HepG2 (cell line): Measurements from ENCODE around the gene GSC2. TPM values are rescaled to one million over a fixed set of nuclear protein-coding genes. Genes with fewer than 3 reads are reported as not detected.

Experiments
- CREM ChIP-seq, 2 experiments: sonication (generic) in 1 of 2; formaldehyde crosslinking in 1 of 2; IDR thresholded peaks; 2 replicates each; pipeline versions ENCODE4 v1.4.0 to v1.6.1; 2016 to 2020; ENCODE audit warnings: antibody characterized with exemption in 1 of 2, mild to moderate bottlenecking in 1 of 2, missing genetic modification reagents in 1 of 2
- E2F1 ChIP-seq: sonication (generic); formaldehyde crosslinking; IDR thresholded peaks from 2 replicates; pipeline ENCODE4 v1.5.0; 2020; ENCODE audit warnings: missing genetic modification reagents
- FIP1L1 ChIP-seq: fragments of 200-400 bp; formaldehyde crosslinking; IDR thresholded peaks from 2 replicates; pipeline ENCODE4 v1.6.1; 2018; ENCODE audit warnings: low read depth, mild to moderate bottlenecking, low read length, moderate library complexity, borderline replicate concordance; ENCODE audit not compliant: insufficient read depth
- GABPA ChIP-seq, 2 experiments: IDR thresholded peaks; 2 replicates each; pipeline ENCODE4 v1.6.1; 2011 to 2016; ENCODE audit warnings: low read depth in 2 of 2, low read length in 1 of 2, missing biosample characterization in 1 of 2, missing genetic modification characterization in 1 of 2
- GPN1 ChIP-seq: sonication (generic); formaldehyde crosslinking; IDR thresholded peaks from 2 replicates; pipeline ENCODE4 v1.5.1; 2020; ENCODE audit warnings: missing genetic modification reagents, borderline replicate concordance
- KAT7 ChIP-seq: IDR thresholded peaks from 2 replicates; pipeline ENCODE4 v1.6.1; 2018; ENCODE audit warnings: borderline replicate concordance, missing compliant biosample characterization
- NFE2L1 ChIP-seq: sonication (generic); formaldehyde crosslinking; IDR thresholded peaks from 2 replicates; pipeline ENCODE4 v1.4.0; 2020; ENCODE audit warnings: missing genetic modification reagents, mild to moderate bottlenecking, borderline replicate concordance
- NONO ChIP-seq, 2 experiments: fragments of 450-650 bp in 1 of 2; sonication (generic) in 1 of 2; formaldehyde crosslinking in 1 of 2; IDR thresholded peaks in 1 of 2; conservative IDR thresholded peaks in 1 of 2; 2 replicates each; pipeline versions ENCODE4 v1.6.1 to v1.8.0; 2017 to 2022; ENCODE audit warnings: mild to moderate bottlenecking in 1 of 2, missing genetic modification reagents in 1 of 2, moderate library complexity in 1 of 2
- REST ChIP-seq, 2 experiments: IDR thresholded peaks; 2 replicates each; pipeline ENCODE4 v1.6.1; 2011 to 2012; ENCODE audit warnings: low read length in 2 of 2, borderline replicate concordance in 1 of 2, low read depth in 1 of 2, mild to moderate bottlenecking in 1 of 2, moderate library complexity in 1 of 2
- SALL2 ChIP-seq: sonication (generic); formaldehyde crosslinking; IDR thresholded peaks from 2 replicates; pipeline ENCODE4 v1.8.1; 2023; ENCODE audit warnings: mild to moderate bottlenecking, missing genetic modification reagents, inconsistent platforms
- SMAD1 ChIP-seq: sonication (generic); formaldehyde crosslinking; IDR thresholded peaks from 2 replicates; pipeline ENCODE4 v1.4.0; 2020; ENCODE audit warnings: missing genetic modification reagents, low read depth, mild to moderate bottlenecking, borderline replicate concordance
- SP5 ChIP-seq: IDR thresholded peaks from 2 replicates; pipeline ENCODE4 v1.6.1; 2016; ENCODE audit warnings: low read depth, borderline replicate concordance
- THAP11 ChIP-seq: IDR thresholded peaks from 2 replicates; pipeline ENCODE4 v1.6.1; 2016; ENCODE audit warnings: missing biosample characterization, missing genetic modification reagents
- ZBTB1 ChIP-seq: sonication (generic); formaldehyde crosslinking; IDR thresholded peaks from 2 replicates; pipeline ENCODE4 v1.4.0; 2020; ENCODE audit warnings: missing genetic modification reagents, borderline replicate concordance
- ZBTB8A ChIP-seq: sonication (generic); formaldehyde crosslinking; IDR thresholded peaks from 2 replicates; pipeline ENCODE4 v1.4.0; 2020; ENCODE audit warnings: mild to moderate bottlenecking, low read depth, missing genetic modification reagents, borderline replicate concordance
- ZMAT3 ChIP-seq: sonication (generic); formaldehyde crosslinking; conservative IDR thresholded peaks from 2 replicates; pipeline ENCODE4 v1.7.0; 2021; ENCODE audit warnings: missing genetic modification reagents
- ZMYM4 ChIP-seq: sonication (generic); formaldehyde crosslinking; IDR thresholded peaks from 2 replicates; pipeline ENCODE4 v1.8.1; 2023; ENCODE audit warnings: mild to moderate bottlenecking, missing genetic modification reagents
- ZNF343 ChIP-seq: sonication (generic); formaldehyde crosslinking; IDR thresholded peaks from 2 replicates; pipeline ENCODE4 v1.4.0; 2020; ENCODE audit warnings: mild to moderate bottlenecking, missing genetic modification reagents
- ZNF713 ChIP-seq: sonication (generic); formaldehyde crosslinking; IDR thresholded peaks from 2 replicates; pipeline ENCODE4 v1.4.0; 2020; ENCODE audit warnings: mild to moderate bottlenecking, missing genetic modification reagents
- polyA plus RNA-seq, 8 experiments: library from polyadenylated mRNA; depleted of rRNA in 3 of 8; stranded (reverse) in 7 of 8; unstranded in 1 of 8; fragments of >200 nt; fragmentation: Illumina TruSeq in 4 of 8; extraction: Trizol in 4 of 8; gene quantifications; 2 replicates each; pipeline versions ENCODE4 v1.2.1 to v1.2.3, GENCODE V29; 2011 to 2016; ENCODE audit warnings: low read depth in 4 of 8, missing spikeins in 1 of 8, mixed read lengths in 1 of 8; ENCODE audit not compliant: insufficient read depth in 1 of 8
- total RNA-seq, 5 experiments: library from RNA; depleted of rRNA; stranded (reverse); fragments of >200 nt; fragmentation: Illumina TruSeq; extraction: Trizol; gene quantifications; 2 replicates each; pipeline ENCODE4 v1.2.3, GENCODE V29; 2016; ENCODE audit warnings: low read depth in 1 of 5
- TF ChIP-seq, protein P1 (sequence below): sonication (generic); formaldehyde crosslinking; IDR thresholded peaks from 2 replicates; pipeline ENCODE4 v1.5.0; 2020; ENCODE audit warnings: missing genetic modification reagents, mild to moderate bottlenecking, borderline replicate concordance

The GSC2 gene
- total and polyA plus RNA-seq, 2 of the 13 experiments (the other 11 are each of a cell fraction or from before 2014, with no cell fraction given) = not detected

- TF ChIP-seq REST (IDR thresholded peaks at IDR 0.05; ENCODE audit: borderline replicate concordance in 1 of 2, low read depth in 1 of 2, low read length in 2 of 2) = no peak
- TF ChIP-seq ZMAT3 = no peak
- 0 out of 2 replicates have a peak, but pooled peaks have one; percentile 23 for TF ChIP-seq ZBTB8A (CRISPR knock-in tag)
- no peak for TF ChIP-seq ZNF713
- no peak for TF ChIP-seq GABPA (IDR thresholded peaks at IDR 0.05; ENCODE audit: low read depth, low read length)
- TF ChIP-seq GABPA (CRISPR knock-in tag; IDR thresholded peaks at IDR 0.05; ENCODE audit: low read depth) = no peak
- TF ChIP-seq E2F1 (CRISPR knock-in tag) = no peak
- TF ChIP-seq SP5 (CRISPR knock-in tag) = no peak
- TF ChIP-seq ZBTB1 (CRISPR knock-in tag) = no peak
- no peak; the same call in 1 of the 2 replicates for TF ChIP-seq ZMYM4 (CRISPR knock-in tag)
- TF ChIP-seq FIP1L1 = no peak
- TF ChIP-seq ZNF343 (CRISPR knock-in tag) = peak; percentile 71; the same call in 1 of the 2 replicates
- peak; percentile 42; the same call in 1 of the 2 replicates for TF ChIP-seq THAP11 (CRISPR knock-in tag)
- TF ChIP-seq KAT7 = no peak
- TF ChIP-seq SALL2 (CRISPR knock-in tag) = no peak
- TF ChIP-seq, protein P1, sequence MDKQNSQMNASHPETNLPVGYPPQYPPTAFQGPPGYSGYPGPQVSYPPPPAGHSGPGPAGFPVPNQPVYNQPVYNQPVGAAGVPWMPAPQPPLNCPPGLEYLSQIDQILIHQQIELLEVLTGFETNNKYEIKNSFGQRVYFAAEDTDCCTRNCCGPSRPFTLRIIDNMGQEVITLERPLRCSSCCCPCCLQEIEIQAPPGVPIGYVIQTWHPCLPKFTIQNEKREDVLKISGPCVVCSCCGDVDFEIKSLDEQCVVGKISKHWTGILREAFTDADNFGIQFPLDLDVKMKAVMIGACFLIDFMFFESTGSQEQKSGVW (CRISPR knock-in tag) = no peak
- TF ChIP-seq SMAD1 (CRISPR knock-in tag) = 0 out of 2 replicates have a peak, but pooled peaks have one; percentile 87
- no peak for TF ChIP-seq CREM (IDR thresholded peaks at IDR 0.05)
- TF ChIP-seq CREM (CRISPR knock-in tag; IDR thresholded peaks at IDR 0.05) = no peak
- no peak for TF ChIP-seq GPN1
- TF ChIP-seq NFE2L1 (CRISPR knock-in tag) = no peak
- TF ChIP-seq NONO (IDR thresholded peaks at IDR 0.05) = no peak
- TF ChIP-seq NONO (CRISPR knock-in tag; conservative IDR thresholded peaks at IDR 0.05) = peak; percentile 71
These were observed 28.1 kb upstream of the GSC2 start (continued) for GRCh38 chr22:19178065-19178656.
